Cerebellar nuclear complex (tissue), 1 donor: ENCODE data around the gene LRRC40.
A peak's percentile ranks its signal among the peaks of the same experiment; 100 is the strongest.
"Not testable (repeated sequence)": the region's sequence is repeated elsewhere in the genome, so short reads cannot be mapped to it uniquely, and the experiment has no call there.

Experiments
- DNase-seq, 2 experiments: peaks; one replicate each; lab custom pipeline; 2025; lab: John Stamatoyannopoulos, UW

LRRC40 gene

GRCh38 chr1:70205434-70206118 is at the start of gene LRRC40:
Gene LRRC40 (minus strand): TSS chr1:70205579. CDS start chr1:70205540, 39 bp downstream.
- DNase-seq, result peak; percentile 30 to 74

DNA sequence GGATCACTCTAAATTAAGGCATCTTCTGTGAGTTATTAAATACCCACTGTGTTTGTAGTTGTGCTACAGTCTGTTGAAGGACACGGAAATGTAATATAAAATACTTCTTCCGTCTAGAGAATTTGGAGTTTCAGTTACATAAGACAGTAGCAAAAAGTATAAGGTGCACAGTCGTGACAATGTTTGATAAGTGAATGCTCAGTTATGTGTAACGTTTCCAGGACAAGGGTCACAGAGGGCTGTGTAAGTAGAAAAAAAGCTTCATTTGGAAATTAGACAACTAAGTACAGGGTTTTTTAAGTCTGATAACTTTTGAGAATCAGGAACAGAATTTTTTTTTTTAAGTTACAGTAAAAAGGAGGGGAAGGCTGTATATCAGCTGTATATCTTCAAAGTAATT is 43.4 kb upstream of the LRRC40 start:
- DNase-seq, result no peak

- DNase-seq, result no peak
Measured at GRCh38 chr1:70247768-70248167, 42.4 kb upstream of the LRRC40 start.

- DNase-seq, result no peak
Measured at GRCh38 chr1:70247122-70247521, 41.7 kb upstream of the LRRC40 start.

- no peak for DNase-seq
Measured at GRCh38 chr1:70239940-70240339, 34.6 kb upstream of the LRRC40 start.

DNA sequence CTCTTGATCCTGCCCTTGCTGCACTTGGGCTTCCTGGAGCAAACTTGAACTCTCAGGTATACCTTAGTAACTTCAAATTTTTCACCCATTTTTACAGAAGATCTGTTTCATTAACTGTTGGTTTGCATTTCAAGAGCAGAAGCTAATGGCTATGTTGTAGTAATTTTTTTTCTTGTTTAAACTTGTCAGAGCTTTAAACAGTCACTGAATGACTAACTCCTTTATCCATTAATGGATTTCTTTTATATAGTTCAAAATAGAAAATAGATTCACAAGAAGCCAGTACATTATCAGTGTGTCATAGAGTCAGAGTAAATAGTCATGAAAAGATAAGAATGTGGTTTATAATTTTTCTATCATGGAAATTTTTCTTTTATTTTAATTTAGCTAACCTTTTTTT is 29.4 kb upstream of the LRRC40 start:
- DNase-seq, result no peak

- DNase-seq, result no peak
Measured at GRCh38 chr1:70231475-70231874, 26.1 kb upstream of the LRRC40 start.

DNA sequence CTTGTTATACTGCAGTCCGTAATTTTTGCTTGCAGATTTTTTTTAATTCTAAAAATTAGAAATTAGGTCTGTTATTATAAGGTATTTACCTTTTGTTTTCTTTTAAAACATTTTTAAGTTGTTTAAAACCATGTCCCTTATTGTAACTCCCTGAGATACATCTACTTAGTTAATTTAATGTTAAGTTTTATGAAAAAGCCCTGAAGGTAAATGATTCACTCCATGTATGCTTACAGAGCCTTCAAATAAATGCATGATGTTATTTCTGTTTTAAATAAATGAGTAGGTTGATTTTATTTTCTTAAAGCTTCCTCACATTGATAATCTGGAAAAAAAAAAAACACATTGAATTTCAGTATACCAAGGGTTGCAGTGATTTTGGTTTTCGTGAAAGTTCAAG is 23.3 kb upstream of the LRRC40 start:
- no peak for DNase-seq

DNA sequence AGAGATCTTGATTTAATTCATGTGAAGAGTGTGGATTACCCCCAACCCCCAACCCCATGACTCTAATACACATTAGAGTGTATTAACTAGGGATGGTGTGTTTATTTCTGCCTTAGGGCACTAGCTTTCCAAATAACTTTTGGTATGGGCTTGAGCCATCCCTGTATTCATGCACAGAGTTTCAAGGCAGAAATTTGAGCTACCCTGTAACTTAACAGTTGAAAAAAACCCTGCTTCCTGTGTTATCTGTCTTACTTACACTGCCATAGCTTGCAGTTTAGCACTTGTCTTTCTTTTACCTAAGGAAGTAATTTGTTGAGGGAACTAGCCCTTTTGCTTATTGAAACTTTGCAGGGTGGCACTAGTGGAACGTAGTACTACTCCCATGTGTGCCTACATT is 22.1 kb upstream of the LRRC40 start:
- DNase-seq, result no peak

DNA sequence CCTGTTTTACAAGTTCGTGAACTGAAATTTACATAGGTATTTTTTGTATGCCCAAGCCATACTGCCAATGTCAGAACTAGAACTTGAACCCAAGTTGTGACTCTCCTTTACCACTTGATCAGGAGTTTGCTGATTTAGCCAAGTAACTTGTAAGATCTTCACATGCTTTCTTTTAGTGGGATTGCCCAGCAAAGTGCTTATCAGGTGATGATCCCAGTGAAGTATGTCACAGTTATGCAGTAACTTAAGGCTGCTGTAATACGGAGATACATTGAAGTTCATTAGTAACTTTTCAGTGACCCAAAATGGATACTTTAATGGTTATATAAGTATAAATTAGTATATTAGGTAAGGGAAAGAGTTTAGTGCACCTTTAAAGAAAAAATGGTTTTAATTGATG is 19.6 kb upstream of the LRRC40 start:
- no peak for DNase-seq

DNA sequence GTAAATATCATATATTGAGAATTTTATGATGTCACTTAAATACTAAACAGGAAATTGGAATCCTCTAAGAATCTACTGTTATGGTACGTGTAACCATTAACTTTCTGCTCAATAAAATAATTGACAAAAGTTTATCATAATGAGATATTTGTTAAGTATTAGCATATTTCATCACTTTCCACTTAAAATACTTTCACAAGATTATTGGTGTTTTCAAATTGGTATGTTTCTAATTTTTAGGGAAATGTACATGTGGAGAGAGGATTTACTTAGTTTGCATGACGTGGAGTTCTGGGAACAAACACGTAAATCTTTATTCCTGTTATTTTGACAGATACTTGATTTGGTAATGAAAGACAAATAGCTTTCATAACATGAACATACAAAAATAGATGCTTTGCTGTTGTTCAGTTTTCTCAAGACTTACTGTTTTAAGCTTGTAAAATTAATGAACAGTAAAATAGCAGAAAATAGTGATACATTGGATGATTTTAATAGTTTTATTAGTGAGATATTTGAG is 17.4 kb upstream of the LRRC40 start:
- DNase-seq, result no peak

- peak in 1 of 2 experiments; percentile 79 for DNase-seq
Measured at GRCh38 chr1:70221238-70222121, 16.1 kb upstream of the LRRC40 start, which contains the start of gene SRSF11. Gene SRSF11 (plus strand): TSS chr1:70221380. CDS start chr1:70221637, 257 bp downstream.

DNA sequence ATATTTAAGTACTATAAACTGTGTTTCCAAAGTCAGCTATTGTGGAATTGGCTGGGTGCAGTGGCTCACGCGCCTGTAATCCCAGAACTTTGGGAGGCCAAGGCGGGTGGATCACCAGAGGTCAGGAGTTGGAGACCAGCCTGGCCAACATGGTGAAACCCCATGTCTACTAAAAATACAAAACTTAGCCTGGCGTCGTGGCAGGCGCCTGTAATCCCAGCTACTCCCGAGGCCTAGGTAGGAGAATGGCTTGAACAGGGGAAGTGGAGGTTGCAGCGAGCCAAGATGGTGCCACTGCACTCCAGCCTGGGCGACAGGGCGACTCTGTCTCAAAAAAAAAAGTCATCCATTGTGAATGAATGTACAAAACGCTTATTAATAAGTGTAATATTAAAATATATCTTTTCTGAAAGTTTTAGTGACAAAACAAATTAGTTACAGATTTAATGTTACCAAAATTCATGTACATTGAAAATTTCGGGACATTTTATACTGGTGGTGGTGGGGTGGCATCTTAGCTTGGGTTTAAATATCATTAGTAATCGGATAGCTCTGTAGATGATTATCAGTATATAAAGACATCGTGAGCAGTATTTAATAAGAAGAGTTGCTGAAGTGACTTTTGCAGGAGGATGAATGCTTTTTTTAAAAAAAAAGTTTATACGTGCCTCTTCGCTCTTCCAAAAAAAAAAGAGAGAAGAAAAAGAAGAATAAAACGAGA is 15.3 kb upstream of the LRRC40 start:
- no peak for DNase-seq

DNA sequence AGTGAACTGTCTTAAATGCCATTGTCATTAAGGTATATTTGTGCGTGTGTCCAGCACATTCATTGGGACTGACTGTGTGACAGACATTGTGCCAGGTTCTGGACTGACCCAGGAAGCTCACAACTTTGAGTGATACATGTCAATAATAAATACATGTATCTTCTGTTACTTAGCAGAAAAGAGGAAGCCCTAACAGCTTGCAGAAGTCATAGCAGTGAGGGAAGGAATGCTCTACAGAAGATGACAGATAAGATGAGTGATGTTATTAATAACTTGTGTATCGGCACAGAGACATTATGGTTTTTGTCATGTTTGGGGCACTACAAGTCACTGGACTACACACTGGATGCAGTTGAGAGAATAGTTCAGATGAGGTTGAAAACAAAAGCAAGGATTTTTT is 14.6 kb upstream of the LRRC40 start:
- DNase-seq, result no peak

- DNase-seq, result no peak
Measured at GRCh38 chr1:70211541-70211940, 6.2 kb upstream of the LRRC40 start.

GRCh38 chr1:70210820-70211219 is 5.4 kb upstream of the LRRC40 start:
- DNase-seq, result no peak

- DNase-seq, result no peak
Measured at GRCh38 chr1:70208292-70208691, 2.9 kb upstream of the LRRC40 start.

DNA sequence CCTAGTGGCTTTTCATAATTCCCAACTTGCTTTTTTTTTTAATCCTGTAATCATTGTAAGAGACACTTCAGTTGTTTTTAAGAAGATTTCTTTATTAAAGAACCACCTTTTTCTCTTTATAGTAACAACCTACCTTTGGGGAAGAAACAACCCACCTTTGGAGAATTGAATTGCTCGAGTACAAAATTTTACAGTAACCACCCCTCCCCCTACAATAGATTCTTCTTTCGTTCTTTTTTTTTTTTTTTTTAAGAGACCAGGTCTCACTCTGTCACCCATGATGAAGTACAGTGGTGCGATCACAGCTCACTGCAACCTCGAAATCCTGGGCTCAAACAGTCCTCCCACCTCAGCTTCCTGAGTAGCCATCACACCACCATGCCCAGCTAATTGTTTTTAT is 2.1 kb upstream of the LRRC40 start:
- DNase-seq, result no peak

DNA sequence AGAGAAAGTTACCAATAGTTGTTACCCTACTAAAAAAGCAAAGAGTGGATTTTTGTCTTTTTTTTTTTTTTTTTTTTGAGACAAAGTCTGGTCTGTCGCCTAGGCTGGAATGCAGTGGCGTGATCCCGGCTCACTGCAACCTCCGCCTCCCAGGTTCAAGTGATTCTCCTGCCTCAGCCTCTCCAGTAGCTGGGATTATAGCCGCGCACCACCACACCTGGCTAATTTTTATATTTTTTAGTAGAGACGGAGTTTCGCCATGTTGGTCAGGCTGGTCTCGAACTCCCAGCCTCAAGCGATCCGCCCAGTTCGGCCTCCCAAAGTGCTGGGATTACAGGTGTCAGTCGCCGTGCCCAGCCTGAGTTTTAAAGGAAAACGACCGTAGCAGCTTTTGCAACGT is 1.5 kb upstream of the LRRC40 start:
- DNase-seq, result not testable (repeated sequence)

- DNase-seq, result no peak
Measured at GRCh38 chr1:70205071-70205433, 327 bp downstream of the LRRC40 start.

- no peak for DNase-seq
Measured at GRCh38 chr1:70204600-70204999, 779 bp downstream of the LRRC40 start.

GRCh38 chr1:70204139-70204538 is 1.2 kb downstream of the LRRC40 start:
- DNase-seq, result no peak
